CD14-positive monocyte (primary cell): ENCODE measurements around the gene ALLC. TPM values are rescaled to one million over a fixed set of nuclear protein-coding genes. Genes with fewer than 3 reads are reported as not detected.
"Not testable (repeated sequence)": the region's sequence is repeated elsewhere in the genome, so short reads cannot be mapped to it uniquely, and the experiment has no call there.

Experiments used
- DNase-seq, 3 donors: peaks; one replicate each; pipeline ENCODE4 v3.0.0-alpha.2; 2011 to 2022
- H2AFZ ChIP-seq: 2 replicates; pipeline ENCODE4 v1.6.0; 2012; ENCODE audit warnings: mild to moderate bottlenecking, low read depth, low read length, inconsistent platforms; ENCODE audit not compliant: insufficient read depth, poor library complexity, severe bottlenecking
- H3K27ac ChIP-seq, 2 donors: 1 replicate in 1 of 2; 2 replicates in 1 of 2; pipeline ENCODE4 v1.5.1; 2012 to 2013; ENCODE audit warnings: low read length in 2 of 2, control low read depth in 1 of 2, inconsistent platforms in 1 of 2, low read depth in 1 of 2, mild to moderate bottlenecking in 1 of 2
- H3K27me3 ChIP-seq, 2 donors: one replicate each; pipeline versions ENCODE4 v1.6.0 to v1.6.1; 2011 to 2013; ENCODE audit warnings: low read length in 2 of 2; ENCODE audit not compliant: control insufficient read depth in 2 of 2, insufficient read depth in 2 of 2
- H3K36me3 ChIP-seq, 2 donors: replicated peaks in 1 of 2; 1 replicate in 1 of 2; 2 replicates in 1 of 2; pipeline versions ENCODE4 v1.5.1 to v1.6.1; 2012 to 2013; ENCODE audit warnings: low read length in 2 of 2, control low read depth in 1 of 2, inconsistent platforms in 1 of 2, mild to moderate bottlenecking in 1 of 2; ENCODE audit not compliant: insufficient read depth in 2 of 2, control insufficient read depth in 1 of 2
- H3K4me1 ChIP-seq, 2 donors: 1 replicate in 1 of 2; 2 replicates in 1 of 2; pipeline versions ENCODE4 v1.5.1 to v1.6.1; 2012 to 2013; ENCODE audit warnings: low read length in 2 of 2, control low read depth in 1 of 2, inconsistent platforms in 1 of 2, mild to moderate bottlenecking in 1 of 2, moderate library complexity in 1 of 2; ENCODE audit not compliant: insufficient read depth in 2 of 2, control insufficient read depth in 1 of 2
- H3K4me2 ChIP-seq: replicated peaks from 2 replicates; pipeline ENCODE3; 2012; ENCODE audit warnings: low read length, moderate library complexity, mild to moderate bottlenecking; ENCODE audit not compliant: poor library complexity, severe bottlenecking; ENCODE audit errors: extremely low read depth
- H3K4me3 ChIP-seq, 3 experiments: fragments of 200-600 bp in 1 of 3; sonication (generic) in 1 of 3; replicated peaks in 1 of 3; 1 replicate in 2 of 3; 2 replicates in 1 of 3; pipeline ENCODE4 v1.5.1; 2011 to 2013; ENCODE audit warnings: low read length in 3 of 3, mild to moderate bottlenecking in 3 of 3, control low read depth in 2 of 3, low read depth in 2 of 3, inconsistent platforms in 1 of 3, moderate library complexity in 1 of 3
- H3K79me2 ChIP-seq: 2 replicates; pipeline ENCODE4 v1.6.0; 2012; ENCODE audit warnings: mild to moderate bottlenecking, control low read depth, inconsistent platforms, low read length, moderate library complexity; ENCODE audit not compliant: insufficient read depth
- H3K9ac ChIP-seq: 2 replicates; pipeline ENCODE4 v1.6.0; 2017; ENCODE audit warnings: low read length, mild to moderate bottlenecking; ENCODE audit not compliant: insufficient read depth, poor library complexity, severe bottlenecking
- H3K9me3 ChIP-seq, 2 donors: replicated peaks in 1 of 2; 1 replicate in 1 of 2; 2 replicates in 1 of 2; pipeline versions ENCODE4 v1.5.1 to v1.6.1; 2012 to 2013; ENCODE audit warnings: low read length in 2 of 2, control low read depth in 1 of 2; ENCODE audit not compliant: control insufficient read depth in 1 of 2, insufficient read depth in 1 of 2
- H4K20me1 ChIP-seq: 2 replicates; pipeline ENCODE4 v1.6.0; 2012; ENCODE audit warnings: mild to moderate bottlenecking, low read length, control low read depth, moderate library complexity; ENCODE audit not compliant: insufficient read depth
- H3K27ac Mint-ChIP-seq, 7 donors: one replicate each; pipeline ENCODE4 v1.8.0; 2020; ENCODE audit warnings: mild to moderate bottlenecking in 7 of 7, mixed read lengths in 7 of 7, moderate library complexity in 6 of 7, inconsistent platforms in 2 of 7
- H3K27me3 Mint-ChIP-seq, 3 donors: one replicate each; pipeline ENCODE4 v1.8.0; 2021 to 2022; ENCODE audit warnings: low read depth in 3 of 3, mild to moderate bottlenecking in 3 of 3, mixed read lengths in 3 of 3, moderate library complexity in 3 of 3, inconsistent platforms in 1 of 3
- H3K36me3 Mint-ChIP-seq, 2 donors: one replicate each; pipeline ENCODE4 v1.8.0; 2020; ENCODE audit warnings: mixed read lengths in 2 of 2, inconsistent platforms in 1 of 2, mild to moderate bottlenecking in 1 of 2
- H3K4me1 Mint-ChIP-seq: one replicate; pipeline ENCODE4 v1.8.0; 2020; ENCODE audit warnings: mild to moderate bottlenecking, mixed read lengths
- H3K4me3 Mint-ChIP-seq, 2 donors: one replicate each; pipeline ENCODE4 v1.8.0; 2020; ENCODE audit warnings: mild to moderate bottlenecking in 2 of 2, mixed read lengths in 2 of 2, moderate library complexity in 1 of 2
- H3K9me3 Mint-ChIP-seq, 7 donors: one replicate each; pipeline ENCODE4 v1.8.0; 2020 to 2022; ENCODE audit warnings: mixed read lengths in 7 of 7, mild to moderate bottlenecking in 6 of 7, moderate library complexity in 6 of 7, inconsistent platforms in 2 of 7
- WGBS: methylation state at CpG from one replicate; pipeline ENCODE4 v1.1.5; 2013; ENCODE audit warnings: missing lambda C conversion rate; ENCODE audit not compliant: insufficient coverage; 5-methylcytosine and 5-hydroxymethylcytosine counted together
- intact Hi-C, 2 donors: fragments of 100-400 bp; cut with micrococcal nuclease; formaldehyde crosslinking; loops; one replicate each; pipeline versions ENCODE4 v1.15.0 to v1.15.1; 2023
- polyA plus RNA-seq, 3 donors: library from polyadenylated mRNA; depleted of rRNA in 1 of 3; unstranded in 2 of 3; stranded (reverse) in 1 of 3; fragments of 300-500 nt in 2 of 3; fragments of >200 nt in 1 of 3; fragmentation: Illumina TruSeq in 2 of 3; gene quantifications; 1 replicate in 2 of 3; 2 replicates in 1 of 3; pipeline ENCODE4 v1.2.3, GENCODE V29; 2012 to 2021
- TF ChIP-seq, protein P1 (sequence below): fragments of 200-600 bp; IDR thresholded peaks from one replicate; pipeline ENCODE4 v1.8.0; 2022; ENCODE audit warnings: antibody characterized with exemption, mild to moderate bottlenecking

The ALLC gene
- polyA plus RNA-seq, 3 donors: not detected

DNA sequence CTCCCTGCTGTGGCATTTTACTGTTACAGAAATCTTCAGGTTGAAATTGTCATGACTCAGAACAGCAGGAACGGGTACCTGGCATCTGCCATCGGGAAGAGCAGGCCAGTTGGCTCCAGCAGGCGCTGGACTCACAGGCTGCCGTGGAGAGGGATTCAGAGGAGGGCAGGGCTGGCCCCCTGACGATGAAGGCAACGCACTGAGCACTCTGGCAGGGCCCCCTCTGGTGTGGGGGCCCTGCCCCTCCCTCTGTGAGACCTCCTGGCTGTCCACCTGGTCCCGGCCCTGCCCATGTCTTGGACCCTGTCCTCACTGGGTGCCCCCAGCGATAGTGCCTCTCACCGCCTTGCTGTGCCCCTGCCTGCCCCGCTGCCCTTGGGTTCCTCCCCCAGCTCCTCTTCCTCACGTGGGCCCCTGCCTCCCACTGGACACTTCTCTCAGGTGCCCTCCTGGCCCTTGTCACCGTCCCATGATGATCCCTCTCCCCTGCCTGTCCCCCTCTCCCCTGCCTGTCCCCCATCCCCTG is 23.3 kb upstream of the ALLC start:
- Histone ChIP-seq H3K9me3 (no peaks in the 10 kb centered on the region), H3K27ac (no peak overlapping the region), H3K27me3 (no peaks in the 10 kb centered on the region), H3K9ac (no peak overlapping the region), H3K79me2 (no peaks in the 10 kb centered on the region), H4K20me1 (no peaks in the 10 kb centered on the region), H3K4me3 (no peak overlapping the region), H3K36me3 (no peaks in the 10 kb centered on the region), H2AFZ (no peak overlapping the region), H3K4me1 (no peaks in the 10 kb centered on the region), H3K4me2 (no peak overlapping the region)
- WGBS: 87% methylated on average over 12 of the region's 12 CpGs
- no peak overlapping the region for H3K4me3 Mint-ChIP-seq
- no peak for DNase-seq
- no peaks in the 10 kb centered on the region for H3K4me1 Mint-ChIP-seq
- intact Hi-C loops: no loop called here
- H3K27ac Mint-ChIP-seq: peak overlapping the region in 1 of 7 donors; percentile 11
- peaks cover 3 to 11% (median 3%) of the 10 kb centered on the region in 3 donors for H3K27me3 Mint-ChIP-seq
- H3K36me3 Mint-ChIP-seq: no peaks in the 10 kb centered on the region
- TF ChIP-seq, protein P1, sequence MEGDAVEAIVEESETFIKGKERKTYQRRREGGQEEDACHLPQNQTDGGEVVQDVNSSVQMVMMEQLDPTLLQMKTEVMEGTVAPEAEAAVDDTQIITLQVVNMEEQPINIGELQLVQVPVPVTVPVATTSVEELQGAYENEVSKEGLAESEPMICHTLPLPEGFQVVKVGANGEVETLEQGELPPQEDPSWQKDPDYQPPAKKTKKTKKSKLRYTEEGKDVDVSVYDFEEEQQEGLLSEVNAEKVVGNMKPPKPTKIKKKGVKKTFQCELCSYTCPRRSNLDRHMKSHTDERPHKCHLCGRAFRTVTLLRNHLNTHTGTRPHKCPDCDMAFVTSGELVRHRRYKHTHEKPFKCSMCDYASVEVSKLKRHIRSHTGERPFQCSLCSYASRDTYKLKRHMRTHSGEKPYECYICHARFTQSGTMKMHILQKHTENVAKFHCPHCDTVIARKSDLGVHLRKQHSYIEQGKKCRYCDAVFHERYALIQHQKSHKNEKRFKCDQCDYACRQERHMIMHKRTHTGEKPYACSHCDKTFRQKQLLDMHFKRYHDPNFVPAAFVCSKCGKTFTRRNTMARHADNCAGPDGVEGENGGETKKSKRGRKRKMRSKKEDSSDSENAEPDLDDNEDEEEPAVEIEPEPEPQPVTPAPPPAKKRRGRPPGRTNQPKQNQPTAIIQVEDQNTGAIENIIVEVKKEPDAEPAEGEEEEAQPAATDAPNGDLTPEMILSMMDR: no peak
- H3K9me3 Mint-ChIP-seq: no peaks in the 10 kb centered on the region

DNA sequence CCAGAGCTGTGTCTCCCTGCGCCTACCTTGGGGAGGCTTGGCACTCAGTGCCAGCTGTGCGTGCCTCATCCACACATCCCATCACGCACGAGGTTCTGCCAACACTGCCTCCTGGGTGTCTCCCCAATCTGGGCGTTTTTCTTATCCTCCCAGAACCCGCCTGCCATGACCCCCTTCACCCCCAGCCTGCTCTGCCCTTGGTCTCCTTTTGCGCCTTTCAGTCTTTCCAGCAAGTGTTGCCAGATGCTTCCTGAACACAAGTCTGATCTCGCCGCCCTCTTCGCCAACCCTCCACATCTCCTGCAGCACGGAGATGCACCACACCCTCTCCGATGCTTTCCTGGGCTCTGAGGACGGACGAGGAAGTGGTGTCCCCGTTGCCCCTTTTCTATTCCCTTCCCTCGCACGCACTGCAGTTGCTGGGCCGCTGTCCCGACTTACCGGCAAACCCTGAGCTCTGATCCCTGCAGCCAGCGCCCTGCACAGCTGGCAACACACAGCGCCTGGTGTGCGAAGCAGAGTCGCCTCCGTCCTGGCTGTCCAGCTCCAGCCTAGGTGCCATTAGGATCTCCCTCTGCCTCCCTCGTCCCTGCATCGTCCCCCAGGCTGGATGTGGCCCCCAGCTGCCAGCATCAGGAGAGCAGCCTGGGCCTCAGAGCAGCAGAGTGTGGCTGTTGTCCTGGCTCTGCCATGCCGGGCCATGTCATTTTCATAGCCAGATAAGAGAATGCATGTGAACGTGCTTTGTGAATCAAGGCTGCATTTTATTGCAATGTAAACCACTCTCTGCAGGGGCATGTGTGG is 22.6 kb upstream of the ALLC start:
- 80% methylated on average over 29 of the region's 29 CpGs for WGBS
- no peak for DNase-seq

DNA sequence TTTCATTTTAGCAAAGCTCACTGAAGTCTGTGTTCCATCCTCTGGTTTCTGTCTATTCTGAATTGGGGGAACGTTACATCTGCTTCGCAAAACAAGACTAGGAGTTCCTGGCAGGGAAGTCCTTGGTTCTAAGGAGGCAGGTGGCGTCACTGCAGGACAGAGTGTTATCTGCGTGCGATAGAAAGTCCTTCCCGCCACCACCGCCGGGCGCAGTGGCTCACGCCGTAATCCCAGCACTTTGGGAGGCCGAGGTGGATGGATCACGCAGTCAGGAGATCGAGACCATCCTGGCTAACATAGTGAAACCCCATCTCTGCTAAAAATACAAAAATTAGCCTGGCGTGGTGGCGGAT is 22.0 kb upstream of the ALLC start:
- DNase-seq, H3K27ac ChIP-seq, H3K4me3 ChIP-seq, H3K9me3 Mint-ChIP-seq, H3K27me3 ChIP-seq, H3K36me3 Mint-ChIP-seq, H3K27ac Mint-ChIP-seq, H3K9ac ChIP-seq, H3K4me2 ChIP-seq, intact Hi-C loops, H3K79me2 ChIP-seq, H3K36me3 ChIP-seq, H3K4me1 ChIP-seq, H4K20me1 ChIP-seq, H3K4me3 Mint-ChIP-seq, H2AFZ ChIP-seq, H3K4me1 Mint-ChIP-seq, H3K9me3 ChIP-seq: not testable (repeated sequence)
- H3K27me3 Mint-ChIP-seq: peaks cover 3 to 11% (median 3%) of the 10 kb centered on the region in 3 donors
- 88% methylated on average over 13 of the region's 16 CpGs for WGBS

More for the DNA sequence above, 22.6 kb upstream of the ALLC start:
- TF ChIP-seq, protein P1: no peak
- H3K27ac ChIP-seq: no peak overlapping the region
- no peaks in the 10 kb centered on the region for H3K9me3 ChIP-seq
- H3K9ac ChIP-seq: no peak overlapping the region
- H3K36me3 ChIP-seq: no peaks in the 10 kb centered on the region
- intact Hi-C loops: no loop called here
- H2AFZ ChIP-seq: no peak overlapping the region
- H3K27me3 ChIP-seq: no peaks in the 10 kb centered on the region
- H3K4me1 ChIP-seq: no peaks in the 10 kb centered on the region
- no peak overlapping the region for H3K4me3 ChIP-seq
- Mint-ChIP-seq H3K4me3 (no peak overlapping the region), H3K27ac (no peak overlapping the region), H3K4me1 (no peaks in the 10 kb centered on the region), H3K9me3 (no peaks in the 10 kb centered on the region), H3K36me3 (no peaks in the 10 kb centered on the region), H3K27me3 (peaks cover 3 to 11% (median 3%) of the 10 kb centered on the region in 3 donors)
- no peaks in the 10 kb centered on the region for H4K20me1 ChIP-seq
- no peak overlapping the region for H3K4me2 ChIP-seq
- no peaks in the 10 kb centered on the region for H3K79me2 ChIP-seq
